OCI-LY7 (cell line): ENCODE results near the gene DGLUCY. TPM values are rescaled to one million over a fixed set of nuclear protein-coding genes. Genes with fewer than 3 reads are reported as not detected.

ENCODE experiments used
- BruUV-seq: library from RNA; stranded (reverse); fragments of 400-500 nt; replicated peaks from 2 replicates; lab custom pipeline; 2021; lab: Mats Ljungman, UMichigan
- CTCF ChIA-PET: fragments of 300-600 bp; sonication (Branson Sonifier 250); formaldehyde crosslinking; loops from one replicate; lab custom pipeline; 2022; ENCODE audit warnings: antibody characterized with exemption; ENCODE audit not compliant: unreplicated experiment; lab: Charles Lee
- POLR2A ChIA-PET: fragments of 300-600 bp; sonication (Branson Sonifier 250); formaldehyde crosslinking; loops from one replicate; lab custom pipeline; 2022; ENCODE audit warnings: antibody characterized with exemption; lab: Charles Lee
- DNase-seq: peaks from one replicate; pipeline ENCODE4 v3.0.0-alpha.2; 2015; ENCODE audit warnings: low spot score
- H2AFZ ChIP-seq: fragments of 200-600 bp; sonication (generic), shearing (Covaris generic); 2 replicates; pipeline ENCODE4 v1.6.1; 2014; ENCODE audit warnings: mild to moderate bottlenecking, antibody characterized with exemption, low read length, moderate library complexity
- H3K27ac ChIP-seq: fragments of 200-600 bp; sonication (generic); 2 replicates; pipeline ENCODE4 v1.5.1; 2014; ENCODE audit warnings: mixed run types, low read depth, mild to moderate bottlenecking, moderate library complexity, low read length, inconsistent platforms; ENCODE audit not compliant: poor library complexity, severe bottlenecking
- H3K36me3 ChIP-seq: fragments of 200-600 bp; sonication (generic); 2 replicates; pipeline ENCODE4 v1.6.1; 2014; ENCODE audit warnings: mild to moderate bottlenecking, antibody characterized with exemption, low read length, moderate library complexity, mixed read lengths; ENCODE audit not compliant: insufficient read depth
- H3K4me1 ChIP-seq: fragments of 200-600 bp; sonication (generic); 2 replicates; pipeline ENCODE4 v1.5.1; 2014; ENCODE audit warnings: mild to moderate bottlenecking, low read length; ENCODE audit not compliant: insufficient read depth, poor library complexity, severe bottlenecking
- H3K4me2 ChIP-seq: fragments of 200-600 bp; sonication (generic); 2 replicates; pipeline ENCODE4 v1.6.1; 2014; ENCODE audit warnings: mild to moderate bottlenecking, low read length
- H3K4me3 ChIP-seq: fragments of 200-600 bp; sonication (generic); 2 replicates; pipeline ENCODE4 v1.5.1; 2014; ENCODE audit warnings: mild to moderate bottlenecking, low read depth, low read length; ENCODE audit not compliant: poor library complexity, severe bottlenecking
- H3K79me2 ChIP-seq: fragments of 200-600 bp; sonication (generic); 2 replicates; pipeline ENCODE4 v1.6.1; 2016; ENCODE audit warnings: low read depth, mild to moderate bottlenecking, low read length, moderate library complexity, mixed read lengths; ENCODE audit not compliant: insufficient read depth
- H3K9me2 ChIP-seq: fragments of 200-600 bp; sonication (generic); 2 replicates; pipeline ENCODE4 v1.6.1; 2016; ENCODE audit warnings: mild to moderate bottlenecking, low read length, mixed read lengths; ENCODE audit not compliant: insufficient read depth
- H3K9me3 ChIP-seq: fragments of 200-600 bp; sonication (generic); 2 replicates; pipeline ENCODE4 v1.6.1; 2014; ENCODE audit warnings: mild to moderate bottlenecking, mixed run types, low read length, mixed read lengths
- H4K20me1 ChIP-seq: fragments of 200-600 bp; sonication (generic); 2 replicates; pipeline ENCODE4 v1.6.1; 2014; ENCODE audit warnings: mild to moderate bottlenecking, antibody characterized with exemption, low read length, moderate library complexity, mixed read lengths; ENCODE audit not compliant: insufficient read depth
- CTCF ChIP-seq: fragments of 200-600 bp; sonication (generic); conservative IDR thresholded peaks from 2 replicates; pipeline ENCODE4 v1.5.1; 2014; ENCODE audit warnings: mild to moderate bottlenecking, antibody characterized with exemption, low read length, moderate library complexity, mixed read lengths
- EZH2phosphoT487 ChIP-seq: fragments of 200-600 bp; sonication (generic); IDR thresholded peaks from 2 replicates; pipeline ENCODE4 v1.6.1; 2018; ENCODE audit warnings: low read depth, borderline replicate concordance, mild to moderate bottlenecking, mixed run types, antibody characterized with exemption, low read length, moderate library complexity, mixed read lengths
- intact Hi-C: fragments of 100-400 bp; cut with micrococcal nuclease; formaldehyde crosslinking; loops from one replicate; pipeline ENCODE4 v1.10.0; 2022; ENCODE audit not compliant: unreplicated experiment
- total RNA-seq, 2 experiments: library from RNA; depleted of rRNA in 1 of 2; stranded (reverse); fragments of >200 nt in 1 of 2; shearing (Covaris generic) in 1 of 2; gene quantifications; 2 replicates each; pipeline ENCODE4 v1.2.3, GENCODE V29; 2014 to 2022

DGLUCY gene
- total RNA-seq, 2 experiments from 2014 or later: 37.6 to 56.8 TPM

GRCh38 chr14:91127401-91127801, 13.5 kb downstream of the DGLUCY start:
- Histone ChIP-seq H3K79me2 (no peaks in the 10 kb centered on the region), H3K4me3 (no peak overlapping the region), H3K27ac (no peak overlapping the region), H3K4me1 (no peaks in the 10 kb centered on the region), H3K36me3 (peaks cover 76% of the 10 kb centered on the region), H4K20me1 (no peaks in the 10 kb centered on the region), H3K9me2 (no peaks in the 10 kb centered on the region), H3K4me2 (no peak overlapping the region), H3K9me3 (no peaks in the 10 kb centered on the region), H2AFZ (no peak overlapping the region)
- ChIA-PET CTCF (no interaction called here), POLR2A (interaction anchor here (0.6 kb wide), 2 partner anchors 233 to 891 kb away, joined by 3 to 5 read pairs; no protein-coding TSS in a partner anchor)
- no peak for DNase-seq
- intact Hi-C loops: no loop called here
- BruUV-seq: no TSS peak
- TF ChIP-seq CTCF (no peak), EZH2phosphoT487 (no peak)

GRCh38 chr14:91127924-91128323, 14.1 kb downstream of the DGLUCY start:
- Histone ChIP-seq H3K4me3 (no peak overlapping the region), H2AFZ (no peak overlapping the region), H4K20me1 (no peaks in the 10 kb centered on the region), H3K9me2 (no peaks in the 10 kb centered on the region), H3K27ac (no peak overlapping the region), H3K4me2 (no peak overlapping the region), H3K79me2 (no peaks in the 10 kb centered on the region), H3K4me1 (no peaks in the 10 kb centered on the region), H3K36me3 (peaks cover 78% of the 10 kb centered on the region), H3K9me3 (no peaks in the 10 kb centered on the region)
- TF ChIP-seq CTCF (no peak), EZH2phosphoT487 (no peak)
- no peak for DNase-seq
- ChIA-PET POLR2A (no interaction called here), CTCF (no interaction called here)
- no TSS peak for BruUV-seq
- intact Hi-C loops: no loop called here

- Histone ChIP-seq H3K4me2 (no peak overlapping the region), H3K27ac (no peak overlapping the region), H4K20me1 (no peaks in the 10 kb centered on the region), H3K4me1 (no peaks in the 10 kb centered on the region), H3K79me2 (no peaks in the 10 kb centered on the region), H3K9me2 (no peaks in the 10 kb centered on the region), H3K4me3 (no peak overlapping the region), H2AFZ (no peak overlapping the region), H3K36me3 (peaks cover 73% of the 10 kb centered on the region), H3K9me3 (no peaks in the 10 kb centered on the region)
- TF ChIP-seq EZH2phosphoT487: no peak
- TF ChIP-seq CTCF: no peak
- intact Hi-C loops: no loop called here
- no TSS peak for BruUV-seq
- no peak for DNase-seq
- ChIA-PET POLR2A (no interaction called here), CTCF (no interaction called here)
These were observed 14.8 kb downstream of the DGLUCY start for GRCh38 chr14:91128699-91129098.
